Right lobe of liver (tissue), 4 donors: ENCODE results near the gene HGFAC.

ENCODE experiments used
- CTCF ChIP-seq, 4 donors: fragments of 200-600 bp in 3 of 4; fragments of 450-650 bp in 1 of 4; IDR thresholded peaks; one replicate each; pipeline versions ENCODE4 v1.5.1 to v1.8.0; 2016 to 2022; ENCODE audit warnings: antibody characterized with exemption in 4 of 4, mild to moderate bottlenecking in 2 of 4
- POLR2A ChIP-seq: fragments of 450-650 bp; IDR thresholded peaks from one replicate; pipeline ENCODE4 v1.6.1; 2017; ENCODE audit warnings: antibody characterized with exemption, mild to moderate bottlenecking
- donor health status: DM: no; HTN: no; CAD: no.
- donor health status: DM: no; HTN: no; CAD: no.
- donor health status: DM: no; HTN: yes; CAD: no.

GRCh38 chr4:3416821-3417221, 24.9 kb upstream of the HGFAC start:
- no peak for TF ChIP-seq CTCF (IDR thresholded peaks at IDR 0.05)
- no peak for TF ChIP-seq POLR2A
